Cardiac ventricle fibroblast (primary cell): ENCODE measurements around the gene CELF6. TPM values are rescaled to one million over a fixed set of nuclear protein-coding genes. Genes with fewer than 3 reads are reported as not detected.

Experiments used
- total RNA-seq: library from RNA; depleted of rRNA; stranded (reverse); fragments of >200 nt; gene quantifications from 2 replicates; pipeline ENCODE4 v1.2.3, GENCODE V29; 2015

The CELF6 gene
- 0.19 and 1.3 TPM in 2 replicates for total RNA-seq

DNA sequence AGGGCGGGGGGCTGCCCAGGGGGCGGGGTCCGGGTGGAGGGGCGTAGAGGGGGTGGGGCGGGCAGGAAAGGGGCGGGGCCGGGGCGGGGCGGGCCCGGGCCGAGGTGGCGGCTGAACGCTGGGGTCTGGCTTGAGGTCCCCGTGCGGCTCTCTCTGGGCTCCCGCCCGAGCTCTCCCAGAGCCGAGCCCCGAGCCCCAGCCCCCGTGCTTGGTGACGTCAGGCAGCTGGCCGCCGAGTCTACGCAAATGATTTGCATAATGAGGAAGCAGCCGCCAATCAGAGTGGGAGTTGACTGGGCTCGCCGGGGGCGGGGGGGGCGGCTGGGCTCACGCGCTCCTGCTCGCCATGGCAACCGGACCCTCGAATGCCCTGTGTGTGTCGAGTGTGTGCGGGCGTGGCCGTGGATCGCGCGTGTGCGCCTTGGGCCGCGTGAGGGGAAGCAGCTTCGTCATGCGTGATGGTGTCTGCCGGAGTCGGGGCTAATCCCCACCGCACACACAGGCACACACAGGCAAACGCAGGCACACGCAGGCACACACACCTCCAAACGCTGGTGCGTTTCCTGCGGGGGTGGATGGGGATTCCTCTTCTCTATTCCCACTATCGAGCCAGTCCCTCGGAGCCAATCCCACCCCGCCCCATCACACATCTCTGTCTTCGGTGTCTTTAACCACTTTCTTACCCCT lies at the start of gene CELF6:
Gene CELF6 (minus strand): TSS at position 173 of the 687 bp plus-strand sequence. CDS start 283 bp downstream, outside the sequence.

DNA sequence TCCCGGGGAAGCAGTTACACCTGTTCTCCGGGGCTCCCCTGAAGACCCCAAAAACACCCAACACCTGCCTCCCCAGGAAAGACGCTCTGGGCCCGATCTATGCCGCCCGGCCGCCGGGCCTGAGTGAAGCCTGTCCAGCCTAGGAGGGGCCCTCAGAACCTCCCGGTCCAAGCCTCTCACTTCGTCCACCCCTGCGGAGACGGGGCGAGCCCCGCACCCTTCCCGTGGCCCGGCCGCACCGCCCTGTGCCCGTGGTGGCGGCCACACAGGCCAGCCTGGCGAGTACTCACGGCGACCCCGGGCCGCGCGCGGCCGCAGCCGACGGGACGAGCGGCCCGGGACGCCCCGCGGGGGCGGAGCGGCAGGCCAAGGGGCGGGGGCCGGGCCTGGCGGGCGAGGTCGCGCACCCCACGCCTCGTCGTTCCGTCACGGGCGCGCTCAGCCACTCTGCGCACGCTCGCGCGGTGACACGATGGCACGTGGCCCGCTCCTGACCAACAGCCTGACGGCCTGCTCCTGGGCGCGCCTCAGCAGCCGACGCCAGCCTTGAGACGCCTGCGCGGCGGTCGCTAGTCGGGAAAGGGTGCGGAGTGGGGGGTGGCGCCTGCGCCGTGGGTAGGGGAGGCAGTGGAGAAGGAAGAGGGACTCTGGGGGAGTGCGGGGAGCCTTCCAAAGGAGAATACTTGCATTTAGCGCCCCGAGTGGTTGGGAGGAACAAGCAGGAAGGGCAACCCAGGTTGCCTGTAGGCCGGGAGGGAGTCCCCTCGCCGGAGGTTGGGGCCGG lies 47.6 kb downstream of the CELF6 start, which contains the start of gene PARP6:
Gene PARP6 (minus strand): TSS at position 342 of the 784 bp plus-strand sequence. CDS start 5,077 bp downstream, outside the sequence.

Other genes starting within 250 kb of the CELF6 start
- gene MYO9A, start 202.0 kb downstream of the CELF6 start, total RNA-seq, result 15.3 and 18.1 TPM in 2 replicates
- 2.2 and 3.0 TPM in 2 replicates for gene SENP8, start 201.8 kb downstream of the CELF6 start, total RNA-seq
- gene GRAMD2A, start 122.4 kb downstream of the CELF6 start, total RNA-seq, result 0.05 TPM in 1 of 2 replicates, not detected in the other
- 934 and 982 TPM in 2 replicates for gene PKM, start 89.0 kb downstream of the CELF6 start, total RNA-seq
- gene PARP6, start 47.6 kb downstream of the CELF6 start, total RNA-seq, result 9.7 and 12.8 TPM in 2 replicates
- gene HEXA, start 55.9 kb upstream of the CELF6 start, total RNA-seq, result 173 and 191 TPM in 2 replicates
- gene TMEM202, start 78.1 kb upstream of the CELF6 start, total RNA-seq, result not detected in 2 replicates
- gene ARIH1, start 154.2 kb upstream of the CELF6 start, total RNA-seq, result 29.6 and 35.8 TPM in 2 replicates